HG03196 (cell line): ENCODE measurements around the gene RHNO1.
"Not testable (repeated sequence)": the region's sequence is repeated elsewhere in the genome, so short reads cannot be mapped to it uniquely, and the experiment has no call there.

Source experiments
- ATAC-seq: cut with Tn5 transposase; IDR thresholded peaks from one replicate; pipeline ENCODE4 v1.9.1; 2021; ENCODE audit not compliant: unreplicated experiment

Gene RHNO1

DNA sequence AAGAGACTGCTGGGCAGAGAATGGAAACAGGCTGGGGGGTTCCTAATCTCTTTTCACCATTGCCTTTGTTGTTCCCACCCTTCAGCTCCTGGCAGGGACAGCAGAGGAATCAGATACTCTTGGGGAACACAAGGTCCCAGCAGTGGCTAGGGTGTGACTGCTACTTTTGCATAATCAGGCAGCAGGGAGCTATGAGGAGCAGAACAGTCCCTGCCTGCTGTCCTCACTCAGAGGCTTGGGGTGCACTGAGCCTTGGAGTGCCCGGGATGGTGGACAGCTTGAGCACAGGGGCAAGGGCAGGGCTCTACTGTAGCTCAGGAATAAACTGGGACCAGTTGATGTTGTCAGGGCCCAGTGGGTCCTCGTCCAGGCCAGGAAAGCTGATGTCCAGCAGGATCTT, 18.7 kb upstream of the RHNO1 start:
- no peak for ATAC-seq

- no peak for ATAC-seq
Measured at GRCh38 chr12:2858944-2859421, 18.0 kb upstream of the RHNO1 start.

GRCh38 chr12:2860170-2860569, 16.9 kb upstream of the RHNO1 start:
- ATAC-seq = no peak

DNA sequence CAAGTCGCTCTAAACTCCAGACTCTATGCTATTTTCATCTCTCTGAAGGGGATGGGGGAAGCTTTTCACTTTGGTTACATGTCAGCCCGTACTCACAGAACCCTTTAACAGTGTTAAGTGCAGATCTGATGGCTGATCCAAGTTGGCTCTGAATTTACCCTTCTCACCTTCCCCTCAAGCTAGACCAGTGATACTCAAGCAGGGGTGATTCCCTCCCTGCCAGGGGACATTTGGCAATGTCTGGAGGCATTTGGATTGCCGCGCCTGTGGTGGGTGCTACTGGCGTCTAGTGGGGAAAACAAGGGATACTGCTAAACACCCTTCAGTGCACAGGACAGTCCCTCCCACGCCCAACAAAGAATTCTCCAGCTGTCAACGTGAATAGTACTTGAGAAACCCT, 14.1 kb upstream of the RHNO1 start:
- ATAC-seq = no peak

DNA sequence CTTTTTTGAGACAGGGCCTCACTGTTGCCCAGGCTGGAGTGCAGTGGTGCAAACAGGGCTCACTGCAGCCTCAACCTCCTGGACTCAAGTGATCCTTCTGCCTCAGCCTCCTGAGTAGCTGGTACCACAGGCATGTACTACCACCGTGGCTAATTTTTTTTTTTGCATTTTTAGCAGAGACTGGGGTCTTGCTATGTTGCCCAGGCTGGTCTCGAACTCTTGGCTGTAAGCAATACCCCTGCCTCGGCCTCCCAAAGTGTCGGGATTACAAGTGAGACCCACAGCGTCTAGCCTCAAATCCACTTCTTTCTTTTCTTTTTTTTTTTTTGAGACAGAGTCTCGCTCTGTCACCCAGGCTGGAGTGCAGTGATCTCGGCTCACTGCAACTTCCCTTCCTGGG, 13.6 kb upstream of the RHNO1 start:
- ATAC-seq = not testable (repeated sequence)

DNA sequence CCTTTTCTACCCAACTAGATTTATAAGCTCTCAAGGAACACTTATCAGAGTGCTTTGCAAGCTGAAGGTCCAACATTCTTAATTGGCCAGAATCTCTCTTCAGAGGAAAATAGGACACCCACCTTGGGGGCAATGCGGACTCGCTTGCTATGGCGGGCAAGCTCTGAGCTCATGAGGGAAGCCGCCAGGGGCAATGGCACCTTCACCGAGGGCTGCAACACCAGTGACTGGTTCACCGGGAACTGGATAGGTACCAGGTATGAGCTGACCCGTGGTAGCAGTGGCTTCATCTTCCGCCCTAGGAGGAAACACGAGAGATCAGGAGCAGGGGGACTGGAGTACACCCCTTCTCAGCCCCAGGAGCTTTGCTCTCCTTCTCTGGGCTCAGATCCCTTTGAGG, 12.8 kb upstream of the RHNO1 start:
- ATAC-seq = no peak

DNA sequence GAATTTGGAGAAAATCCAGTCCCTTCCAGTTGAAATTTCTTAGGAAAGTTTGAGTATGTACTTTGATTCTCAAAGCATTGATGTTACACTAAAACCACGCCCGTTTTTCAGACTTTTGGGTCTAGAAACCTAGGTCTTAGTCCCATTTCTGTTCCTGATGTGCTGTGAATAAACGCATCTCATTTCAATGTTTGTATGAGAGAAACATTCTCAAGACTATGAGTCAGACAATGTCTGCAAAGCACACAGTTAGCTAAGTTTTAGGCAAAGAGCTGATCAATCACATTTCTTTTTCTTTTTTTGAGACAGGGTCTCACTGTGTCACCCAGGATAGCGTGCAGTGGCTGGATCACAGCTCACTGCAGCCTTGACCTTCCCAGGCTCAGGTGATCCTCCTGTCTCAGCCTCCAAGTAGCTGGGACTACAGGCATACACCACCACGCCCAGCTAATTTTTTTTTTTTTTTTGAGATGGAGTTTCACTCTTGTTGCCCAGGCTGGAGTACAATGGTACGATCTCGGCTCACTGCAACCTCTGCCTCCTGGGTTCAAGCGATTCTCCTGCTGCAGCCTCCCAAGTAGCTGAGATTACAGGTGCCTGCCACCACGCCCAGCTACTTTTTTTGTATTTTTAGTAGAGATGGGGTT, 7.9 kb upstream of the RHNO1 start:
- not testable (repeated sequence) for ATAC-seq

DNA sequence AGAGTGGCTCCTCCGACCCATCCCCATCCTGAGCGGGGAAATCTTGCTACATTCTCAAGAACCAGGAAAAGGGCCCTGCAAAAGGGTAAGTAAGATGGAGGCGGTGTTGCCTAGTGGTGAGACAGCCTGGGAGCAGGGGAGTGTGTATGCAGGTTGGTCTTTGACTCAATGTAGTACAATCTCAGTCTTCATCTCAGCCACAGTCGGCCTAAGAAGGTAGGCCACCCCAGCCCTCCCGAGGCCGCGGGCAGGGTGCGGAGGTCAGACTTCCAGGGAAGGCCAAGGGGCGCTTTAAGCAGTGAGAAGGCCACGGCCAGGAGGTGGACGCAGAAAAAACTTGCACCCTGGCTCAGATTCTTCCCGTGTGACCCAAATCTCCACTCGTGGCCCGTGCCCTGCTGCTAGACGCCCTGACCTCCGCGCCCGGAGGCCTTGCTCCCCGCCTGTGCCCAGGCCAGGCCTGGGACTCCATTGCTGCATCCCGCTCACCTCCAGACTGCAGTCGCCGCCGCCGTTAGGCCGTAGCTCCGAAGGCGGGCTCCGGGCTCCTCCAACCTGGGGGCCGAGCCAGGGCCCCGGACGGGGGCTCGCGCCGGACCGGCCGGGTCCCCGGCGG, 484 bp upstream of the RHNO1 start:
- peak; percentile 28 for ATAC-seq

DNA sequence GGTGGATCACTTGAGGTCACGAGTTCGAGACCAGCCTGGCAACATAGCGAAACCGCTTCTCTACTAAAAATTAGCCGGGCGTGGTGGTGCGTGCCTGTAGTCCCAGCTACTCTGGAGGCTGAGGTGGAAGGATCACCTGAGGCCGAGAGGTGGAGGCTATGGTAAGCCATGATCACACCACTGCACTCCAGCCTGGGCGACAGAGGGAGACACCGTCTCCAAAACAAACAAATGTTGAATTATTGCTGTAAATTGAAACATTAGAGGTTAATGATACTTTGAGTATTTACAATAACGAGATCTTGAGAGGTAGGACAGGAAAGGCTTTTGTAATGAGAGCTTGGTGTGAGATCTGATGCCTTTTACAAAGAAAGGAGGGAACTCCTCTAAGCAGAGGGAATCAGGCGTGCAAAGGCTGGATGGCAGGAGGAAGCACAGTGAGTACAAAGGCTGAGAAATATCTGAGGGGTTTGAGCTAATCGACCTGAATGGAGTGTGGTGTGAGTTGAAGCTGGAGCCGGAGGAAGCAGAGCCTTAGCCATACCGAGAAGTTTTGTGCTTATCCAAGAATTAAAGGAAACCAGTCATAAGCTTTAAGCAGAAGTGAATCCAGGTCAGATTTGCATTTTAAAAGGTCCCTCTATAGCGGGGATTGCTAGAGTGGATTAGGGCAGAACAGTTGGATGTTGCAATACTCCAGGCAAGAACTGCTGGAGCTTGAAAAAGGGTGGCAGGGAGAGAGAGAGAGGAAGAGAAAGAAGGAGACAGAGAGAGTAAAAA, 1.1 kb downstream of the RHNO1 start:
- ATAC-seq = no peak

DNA sequence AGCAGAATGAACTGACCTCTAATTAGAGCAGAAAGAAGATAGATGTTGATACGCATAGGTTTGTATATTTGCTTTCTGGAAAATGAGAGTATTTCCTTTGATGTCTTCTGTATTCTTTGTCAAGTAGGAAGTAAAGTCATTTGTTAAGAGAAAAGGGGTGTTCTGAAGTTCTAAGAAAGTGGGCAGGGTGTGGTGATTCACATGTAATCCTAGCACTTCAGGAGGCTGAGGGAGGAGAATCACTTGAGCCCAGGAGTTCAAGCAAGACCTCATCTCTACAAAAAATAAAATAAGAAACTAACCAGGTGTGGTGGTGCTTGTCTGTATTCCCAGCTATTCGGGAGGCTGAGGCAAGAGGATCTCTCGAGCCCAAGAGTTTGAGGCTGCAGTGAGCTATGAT, 2.8 kb downstream of the RHNO1 start:
- ATAC-seq = no peak

- ATAC-seq = no peak
Measured at GRCh38 chr12:2884810-2885209, 7.8 kb downstream of the RHNO1 start.

DNA sequence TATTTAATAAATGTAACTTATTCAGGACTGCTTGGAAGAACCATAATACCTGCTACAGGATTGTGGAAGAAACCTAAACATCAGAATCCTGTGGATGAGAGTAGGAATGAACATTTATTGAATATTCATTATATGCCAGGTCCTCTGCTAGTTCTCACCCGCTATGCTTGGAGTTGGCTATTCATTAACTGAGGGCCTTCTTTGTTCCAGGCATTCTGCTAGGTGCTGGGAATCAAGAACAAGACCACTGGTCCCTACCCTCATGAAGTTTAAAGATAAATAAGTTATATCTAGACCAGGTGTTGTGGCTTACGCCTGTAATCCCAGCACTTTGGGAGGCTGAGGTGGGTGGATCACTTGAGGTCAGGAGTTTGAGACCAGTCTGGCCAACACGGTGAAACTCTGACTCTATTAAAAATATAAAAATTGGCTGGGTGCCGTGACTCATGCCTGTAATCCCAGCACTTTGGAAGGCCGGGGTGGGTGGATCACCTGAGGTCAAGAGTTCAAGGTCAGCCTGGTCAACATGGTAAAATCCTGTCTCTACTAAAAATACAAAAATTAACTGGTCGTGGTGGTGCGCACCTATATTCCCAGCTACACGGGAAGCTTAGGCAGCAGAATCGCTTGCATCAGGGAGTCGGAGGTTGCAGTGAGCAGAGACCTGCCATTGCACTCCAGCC, 9.9 kb downstream of the RHNO1 start:
- ATAC-seq = no peak

GRCh38 chr12:2890001-2890387, 13.0 kb downstream of the RHNO1 start:
- no peak for ATAC-seq

DNA sequence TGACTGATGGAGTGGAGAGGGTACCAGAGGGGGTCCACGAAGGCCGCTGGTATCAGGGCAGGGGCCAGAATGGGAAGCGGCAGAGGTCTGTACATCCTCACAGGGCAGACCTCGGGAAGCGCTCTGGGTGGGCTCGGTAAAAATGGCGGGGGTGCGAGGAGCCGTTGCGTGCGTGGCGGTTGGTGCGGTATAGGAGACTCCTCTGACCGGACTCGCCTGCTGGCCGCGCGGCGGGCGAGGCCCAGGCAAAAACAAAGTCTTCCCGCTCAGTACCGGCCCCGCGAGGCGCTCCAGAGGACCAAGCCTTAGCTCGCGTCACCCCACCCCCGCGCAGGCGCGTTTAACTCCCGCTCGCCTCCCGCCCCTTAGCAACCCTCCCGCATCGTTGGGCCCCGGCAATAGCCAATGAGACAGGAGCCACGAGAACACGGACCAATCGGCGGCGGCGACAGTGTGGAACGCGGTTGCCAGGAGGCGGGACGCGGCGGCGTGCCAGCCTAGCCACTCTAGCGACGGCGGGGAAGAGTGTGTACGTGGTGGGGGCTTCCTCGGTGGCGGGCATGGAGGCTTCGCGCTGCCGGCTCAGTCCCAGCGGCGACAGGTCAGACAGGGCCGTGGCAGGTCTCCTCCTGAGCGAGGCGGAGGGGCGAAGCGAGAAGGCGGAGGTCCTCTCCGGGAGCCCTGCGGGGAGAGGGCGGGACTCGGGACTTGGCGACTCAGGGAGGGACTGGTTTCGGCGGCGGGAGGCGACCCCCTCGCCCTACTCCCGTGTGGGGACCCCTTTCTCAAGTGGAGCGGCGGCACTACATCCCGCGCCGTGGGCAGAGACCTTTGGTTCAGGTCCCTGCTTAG, 13.6 kb downstream of the RHNO1 start, which contains the start of gene TULP3:
TSS of gene TULP3 (plus strand) at position 504 of the 852 bp plus-strand sequence. CDS start at position 561, 57 bp downstream.
- ATAC-seq = peak; percentile 97

GRCh38 chr12:2891240-2892053, 14.4 kb downstream of the RHNO1 start:
- peak; percentile 17 for ATAC-seq

DNA sequence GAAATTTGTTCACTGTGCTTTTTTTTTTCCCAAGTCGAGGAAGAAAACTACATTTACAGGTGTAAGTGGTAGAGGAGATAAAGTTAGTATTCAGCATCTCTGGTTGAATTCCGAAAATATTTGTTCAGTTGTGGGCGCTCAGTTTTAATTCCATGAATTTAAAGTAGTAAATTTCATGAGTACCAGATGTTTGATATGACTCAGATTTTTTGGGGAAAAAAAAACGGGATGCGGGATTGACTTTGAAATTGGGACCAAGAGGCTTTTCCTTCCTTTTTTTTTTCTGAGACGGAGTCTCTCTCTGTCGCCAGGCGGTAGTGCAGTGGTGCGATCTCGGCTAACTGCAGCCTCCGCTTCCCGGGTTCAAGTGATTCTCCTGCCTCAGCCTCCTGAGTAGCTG, 15.2 kb downstream of the RHNO1 start:
- no peak for ATAC-seq

GRCh38 chr12:2893007-2893406, 16.0 kb downstream of the RHNO1 start:
- ATAC-seq = no peak

DNA sequence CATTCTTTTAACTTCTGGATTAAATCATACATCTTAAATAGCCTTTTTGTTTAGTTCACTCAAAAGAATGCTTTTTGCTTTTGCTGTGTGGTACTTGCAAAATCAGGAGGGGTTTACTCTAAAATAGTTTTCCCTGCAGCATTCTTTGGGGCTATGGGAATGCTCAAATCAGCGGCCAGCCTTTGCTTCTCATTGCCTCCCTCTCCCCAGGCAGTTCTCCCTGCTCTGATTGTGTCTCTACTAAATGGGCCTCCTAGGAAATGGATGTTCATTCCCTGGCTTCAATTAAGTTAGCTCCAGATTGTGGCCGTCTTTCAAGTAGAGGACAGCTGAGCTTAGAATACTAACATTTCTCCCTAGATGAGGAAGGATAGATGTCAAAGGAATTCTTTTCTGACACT, 18.0 kb downstream of the RHNO1 start:
- ATAC-seq = no peak

DNA sequence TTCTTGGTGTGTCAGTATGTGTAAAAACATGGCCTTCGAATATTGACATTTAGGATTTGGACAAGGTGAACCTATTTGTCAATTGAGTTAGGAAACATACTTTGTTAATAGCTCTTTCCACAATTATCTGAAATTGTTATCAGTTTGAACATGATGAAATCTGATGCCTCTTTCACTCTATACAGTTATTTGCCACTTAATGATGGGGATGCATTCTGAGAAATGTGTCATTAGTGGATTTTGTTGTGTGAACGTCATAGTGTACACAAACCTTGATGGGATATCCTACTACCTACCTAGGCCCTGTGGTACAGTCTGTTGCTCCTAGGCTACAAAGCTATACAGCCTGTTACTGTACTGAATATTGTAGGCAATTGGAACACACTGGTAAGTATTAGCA, 18.5 kb downstream of the RHNO1 start:
- ATAC-seq = no peak

GRCh38 chr12:2897418-2897817, 20.4 kb downstream of the RHNO1 start:
- ATAC-seq = no peak
